Panc1 (cell line): ENCODE measurements around the gene SLC44A4.

Experiments used
- POLR2AphosphoS5 ChIP-seq: IDR thresholded peaks from 2 replicates; pipeline ENCODE4 v1.6.1; 2012; ENCODE audit warnings: mild to moderate bottlenecking, low read depth, low read length, moderate library complexity
- TF ChIP-seq, protein P1 (sequence below): fragments of 450-650 bp; IDR thresholded peaks from 2 replicates; pipeline ENCODE4 v1.5.1; 2017; ENCODE audit warnings: mild to moderate bottlenecking
- TF ChIP-seq, protein P2 (sequence below), 2 experiments: IDR thresholded peaks; 2 replicates each; pipeline ENCODE4 v1.6.1; 2011 to 2012; ENCODE audit warnings: low read depth in 2 of 2, control low read depth in 1 of 2, low read length in 1 of 2, mild to moderate bottlenecking in 1 of 2, moderate library complexity in 1 of 2; ENCODE audit not compliant: insufficient read depth in 1 of 2

DNA sequence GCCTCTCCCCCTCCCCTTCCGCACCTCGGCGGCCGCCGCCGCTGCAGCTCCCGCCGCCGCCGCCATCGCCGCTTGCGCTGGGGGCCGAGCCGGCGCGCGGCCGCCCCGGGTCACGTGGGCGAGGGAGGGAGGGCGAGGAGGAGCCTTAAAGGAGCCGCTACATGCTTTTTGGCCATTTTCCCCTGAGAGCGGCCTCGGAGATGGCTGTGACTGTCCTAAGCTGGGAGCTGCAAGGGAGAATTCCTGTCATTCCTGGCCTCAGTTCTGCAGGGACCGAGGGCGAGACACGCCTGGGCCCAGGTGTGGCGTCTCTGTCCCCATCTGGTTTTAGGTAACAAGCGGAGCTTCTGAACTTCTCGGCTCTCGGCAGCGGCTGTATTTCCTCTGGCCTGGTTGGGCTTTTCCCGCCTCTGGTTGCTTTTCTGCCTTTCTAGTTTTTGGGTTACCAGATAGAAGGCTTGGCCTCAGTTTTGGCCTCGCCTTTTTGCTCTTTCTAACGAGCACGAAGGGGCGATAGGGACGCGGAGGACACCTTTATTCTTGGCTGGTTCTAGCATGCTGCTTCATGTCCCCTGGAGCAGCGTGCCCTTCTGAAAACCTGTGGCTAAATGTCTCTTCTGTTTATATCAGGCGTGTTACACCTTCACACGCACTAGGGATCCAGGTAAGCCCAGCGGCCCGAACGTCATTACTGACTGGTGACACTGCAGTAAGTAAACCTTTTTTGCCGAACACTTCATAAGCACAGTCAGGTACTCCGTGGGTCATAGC, 19.0 kb upstream of the SLC44A4 start, which contains the start of gene EHMT2:
- TF ChIP-seq, protein P1, sequence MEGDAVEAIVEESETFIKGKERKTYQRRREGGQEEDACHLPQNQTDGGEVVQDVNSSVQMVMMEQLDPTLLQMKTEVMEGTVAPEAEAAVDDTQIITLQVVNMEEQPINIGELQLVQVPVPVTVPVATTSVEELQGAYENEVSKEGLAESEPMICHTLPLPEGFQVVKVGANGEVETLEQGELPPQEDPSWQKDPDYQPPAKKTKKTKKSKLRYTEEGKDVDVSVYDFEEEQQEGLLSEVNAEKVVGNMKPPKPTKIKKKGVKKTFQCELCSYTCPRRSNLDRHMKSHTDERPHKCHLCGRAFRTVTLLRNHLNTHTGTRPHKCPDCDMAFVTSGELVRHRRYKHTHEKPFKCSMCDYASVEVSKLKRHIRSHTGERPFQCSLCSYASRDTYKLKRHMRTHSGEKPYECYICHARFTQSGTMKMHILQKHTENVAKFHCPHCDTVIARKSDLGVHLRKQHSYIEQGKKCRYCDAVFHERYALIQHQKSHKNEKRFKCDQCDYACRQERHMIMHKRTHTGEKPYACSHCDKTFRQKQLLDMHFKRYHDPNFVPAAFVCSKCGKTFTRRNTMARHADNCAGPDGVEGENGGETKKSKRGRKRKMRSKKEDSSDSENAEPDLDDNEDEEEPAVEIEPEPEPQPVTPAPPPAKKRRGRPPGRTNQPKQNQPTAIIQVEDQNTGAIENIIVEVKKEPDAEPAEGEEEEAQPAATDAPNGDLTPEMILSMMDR: no peak
- TF ChIP-seq, protein P2, sequence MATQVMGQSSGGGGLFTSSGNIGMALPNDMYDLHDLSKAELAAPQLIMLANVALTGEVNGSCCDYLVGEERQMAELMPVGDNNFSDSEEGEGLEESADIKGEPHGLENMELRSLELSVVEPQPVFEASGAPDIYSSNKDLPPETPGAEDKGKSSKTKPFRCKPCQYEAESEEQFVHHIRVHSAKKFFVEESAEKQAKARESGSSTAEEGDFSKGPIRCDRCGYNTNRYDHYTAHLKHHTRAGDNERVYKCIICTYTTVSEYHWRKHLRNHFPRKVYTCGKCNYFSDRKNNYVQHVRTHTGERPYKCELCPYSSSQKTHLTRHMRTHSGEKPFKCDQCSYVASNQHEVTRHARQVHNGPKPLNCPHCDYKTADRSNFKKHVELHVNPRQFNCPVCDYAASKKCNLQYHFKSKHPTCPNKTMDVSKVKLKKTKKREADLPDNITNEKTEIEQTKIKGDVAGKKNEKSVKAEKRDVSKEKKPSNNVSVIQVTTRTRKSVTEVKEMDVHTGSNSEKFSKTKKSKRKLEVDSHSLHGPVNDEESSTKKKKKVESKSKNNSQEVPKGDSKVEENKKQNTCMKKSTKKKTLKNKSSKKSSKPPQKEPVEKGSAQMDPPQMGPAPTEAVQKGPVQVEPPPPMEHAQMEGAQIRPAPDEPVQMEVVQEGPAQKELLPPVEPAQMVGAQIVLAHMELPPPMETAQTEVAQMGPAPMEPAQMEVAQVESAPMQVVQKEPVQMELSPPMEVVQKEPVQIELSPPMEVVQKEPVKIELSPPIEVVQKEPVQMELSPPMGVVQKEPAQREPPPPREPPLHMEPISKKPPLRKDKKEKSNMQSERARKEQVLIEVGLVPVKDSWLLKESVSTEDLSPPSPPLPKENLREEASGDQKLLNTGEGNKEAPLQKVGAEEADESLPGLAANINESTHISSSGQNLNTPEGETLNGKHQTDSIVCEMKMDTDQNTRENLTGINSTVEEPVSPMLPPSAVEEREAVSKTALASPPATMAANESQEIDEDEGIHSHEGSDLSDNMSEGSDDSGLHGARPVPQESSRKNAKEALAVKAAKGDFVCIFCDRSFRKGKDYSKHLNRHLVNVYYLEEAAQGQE (IDR thresholded peaks at IDR 0.05; ENCODE audit: insufficient read depth in 1 of 2, low read depth in 2 of 2, low read length in 1 of 2): no peak
- TF ChIP-seq POLR2AphosphoS5: peak; percentile 60
